Suprapubic skin (tissue), 4 donors: Measurements from ENCODE around the gene SAP25.

ENCODE experiments used
- POLR2A ChIP-seq, 2 donors: fragments of 450-650 bp; IDR thresholded peaks; one replicate each; pipeline ENCODE4 v1.6.1; 2017; ENCODE audit warnings: antibody characterized with exemption in 2 of 2, mild to moderate bottlenecking in 2 of 2, moderate library complexity in 2 of 2
- POLR2AphosphoS5 ChIP-seq, 3 donors: sonication (generic); formaldehyde crosslinking; IDR thresholded peaks; one replicate each; pipeline ENCODE4 v1.6.1; 2017; ENCODE audit warnings: antibody characterized with exemption in 3 of 3
- TF ChIP-seq, protein P1 (sequence below), 2 donors: fragments of 200-600 bp in 1 of 2; fragments of 450-650 bp in 1 of 2; sonication (generic) in 1 of 2; IDR thresholded peaks; one replicate each; pipeline ENCODE4 v1.5.1; 2016 to 2019; ENCODE audit warnings: antibody characterized with exemption in 2 of 2, mild to moderate bottlenecking in 1 of 2, moderate library complexity in 1 of 2

DNA sequence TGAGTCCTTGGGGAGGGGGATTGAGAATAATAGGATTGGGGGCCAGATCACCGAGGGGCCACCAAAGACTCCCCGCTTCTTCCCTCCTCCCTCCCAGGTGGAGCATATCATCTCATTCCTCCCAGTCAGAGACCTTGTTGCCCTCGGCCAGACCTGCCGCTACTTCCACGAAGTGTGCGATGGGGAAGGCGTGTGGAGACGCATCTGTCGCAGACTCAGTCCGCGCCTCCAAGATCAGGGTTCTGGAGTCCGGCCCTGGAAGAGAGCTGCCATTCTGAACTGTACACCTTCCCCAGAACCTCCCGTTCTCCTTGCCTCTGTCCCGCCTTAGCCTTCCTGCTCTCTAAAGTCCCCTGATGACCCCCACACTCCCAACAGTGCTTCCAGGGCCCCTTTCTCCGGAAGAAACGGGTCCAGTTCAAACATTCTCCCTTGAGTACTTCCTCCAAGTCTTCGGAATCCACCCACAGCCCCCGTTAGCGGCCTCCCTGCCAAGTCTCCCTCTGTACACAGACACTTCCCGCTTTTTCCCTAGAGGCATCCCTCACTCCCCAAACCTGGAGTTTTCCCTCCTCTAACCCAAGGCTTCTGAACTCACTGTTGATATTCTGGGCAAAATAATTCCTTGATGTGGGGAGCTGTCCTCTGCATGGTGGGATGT lies 16.5 kb upstream of the SAP25 start:
- no peak for TF ChIP-seq POLR2A (IDR thresholded peaks at IDR 0.05)
- TF ChIP-seq, protein P1, sequence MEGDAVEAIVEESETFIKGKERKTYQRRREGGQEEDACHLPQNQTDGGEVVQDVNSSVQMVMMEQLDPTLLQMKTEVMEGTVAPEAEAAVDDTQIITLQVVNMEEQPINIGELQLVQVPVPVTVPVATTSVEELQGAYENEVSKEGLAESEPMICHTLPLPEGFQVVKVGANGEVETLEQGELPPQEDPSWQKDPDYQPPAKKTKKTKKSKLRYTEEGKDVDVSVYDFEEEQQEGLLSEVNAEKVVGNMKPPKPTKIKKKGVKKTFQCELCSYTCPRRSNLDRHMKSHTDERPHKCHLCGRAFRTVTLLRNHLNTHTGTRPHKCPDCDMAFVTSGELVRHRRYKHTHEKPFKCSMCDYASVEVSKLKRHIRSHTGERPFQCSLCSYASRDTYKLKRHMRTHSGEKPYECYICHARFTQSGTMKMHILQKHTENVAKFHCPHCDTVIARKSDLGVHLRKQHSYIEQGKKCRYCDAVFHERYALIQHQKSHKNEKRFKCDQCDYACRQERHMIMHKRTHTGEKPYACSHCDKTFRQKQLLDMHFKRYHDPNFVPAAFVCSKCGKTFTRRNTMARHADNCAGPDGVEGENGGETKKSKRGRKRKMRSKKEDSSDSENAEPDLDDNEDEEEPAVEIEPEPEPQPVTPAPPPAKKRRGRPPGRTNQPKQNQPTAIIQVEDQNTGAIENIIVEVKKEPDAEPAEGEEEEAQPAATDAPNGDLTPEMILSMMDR (IDR thresholded peaks at IDR 0.05): no peak
- TF ChIP-seq POLR2AphosphoS5 (IDR thresholded peaks at IDR 0.05): no peak
